HepG2 (cell line): Measurements from ENCODE around the gene CCDC86. TPM values are rescaled to one million over a fixed set of nuclear protein-coding genes. Genes with fewer than 3 reads are reported as not detected.

Experiments
- ATAC-seq: fragments of 200-7000 bp; cut with Tn5 transposase; 3 replicates; pipeline ENCODE4 v1.9.1; 2020; ENCODE audit warnings: mild to moderate bottlenecking, moderate library complexity
- BruUV-seq: library from RNA; stranded (reverse); fragments of 400-500 nt; replicated peaks from 2 replicates; lab custom pipeline; 2021; lab: Mats Ljungman, UMichigan
- CTCF ChIA-PET: fragments of 300-600 bp; formaldehyde crosslinking; extraction: SDS; loops from one replicate; lab custom pipeline; 2021; ENCODE audit warnings: low total read pairs, inconsistent platforms, low intra/inter-chr PET ratio; lab: Yijun Ruan, JAX
- POLR2A ChIA-PET: fragments of 350-600 bp; sonication (Branson Sonifier 250); formaldehyde crosslinking; loops from one replicate; lab custom pipeline; 2020; ENCODE audit warnings: antibody characterized with exemption, inconsistent platforms; lab: Yijun Ruan, JAX
- DNase-seq: peaks from one replicate; pipeline ENCODE4 v3.0.0-alpha.2; 2015; ENCODE audit warnings: low spot score
- FAIRE-seq: peaks from 3 replicates; lab custom pipeline; 2011; peaks lifted over from hg19 to GRCh38; lab: Jason Lieb, UNC
- H2AFZ ChIP-seq: one replicate; pipeline ENCODE4 v1.6.1; 2011; ENCODE audit warnings: low read length, inconsistent platforms
- H3K27ac ChIP-seq: fragments of 300-600 bp; 3 replicates; pipeline ENCODE4 v1.8.0; 2011; ENCODE audit warnings: mixed run types, mild to moderate bottlenecking, mixed read lengths, low read length, inconsistent platforms; ENCODE audit not compliant: insufficient read depth; ENCODE audit errors: extremely low read length
- H3K27me3 ChIP-seq, 2 experiments: fragments of 200-600 bp in 1 of 2; 2 replicates in 1 of 2; 3 replicates in 1 of 2; pipeline versions ENCODE4 v1.6.0 to v1.8.0; 2011; ENCODE audit warnings: low read length in 2 of 2, mild to moderate bottlenecking in 2 of 2, moderate library complexity in 2 of 2, inconsistent platforms in 1 of 2; ENCODE audit not compliant: insufficient read depth in 2 of 2, control insufficient read depth in 1 of 2
- H3K36me3 ChIP-seq, 2 experiments: fragments of 200-600 bp in 1 of 2; replicated peaks in 1 of 2; 2 replicates in 1 of 2; 3 replicates in 1 of 2; pipeline versions ENCODE4 v1.5.1 to v1.8.0; 2011; ENCODE audit warnings: low read length in 2 of 2, inconsistent platforms in 1 of 2; ENCODE audit not compliant: insufficient read depth in 2 of 2, control insufficient read depth in 1 of 2
- H3K4me1 ChIP-seq: 2 replicates; pipeline ENCODE4 v1.5.1; 2012; ENCODE audit warnings: low read length, inconsistent platforms; ENCODE audit not compliant: insufficient read depth
- H3K4me2 ChIP-seq: 2 replicates; pipeline ENCODE4 v1.6.0; 2011; ENCODE audit warnings: low read depth, low read length, inconsistent platforms
- H3K4me3 ChIP-seq, 3 experiments: fragments of 200-600 bp in 1 of 3; sonication (generic), shearing (Covaris generic) in 1 of 3; replicated peaks in 1 of 3; 2 replicates each; pipeline ENCODE4 v1.5.1; 2011 to 2016; ENCODE audit warnings: low read length in 3 of 3, inconsistent platforms in 2 of 3, low read depth in 2 of 3, mild to moderate bottlenecking in 2 of 3, control low read depth in 1 of 3, mixed read lengths in 1 of 3; ENCODE audit not compliant: insufficient read depth in 1 of 3
- H3K79me2 ChIP-seq: one replicate; pipeline ENCODE4 v1.6.1; 2011; ENCODE audit warnings: low read length, inconsistent platforms; ENCODE audit not compliant: insufficient read depth
- H3K9ac ChIP-seq: 2 replicates; pipeline ENCODE4 v1.6.0; 2011; ENCODE audit warnings: mild to moderate bottlenecking, low read depth, low read length, inconsistent platforms; ENCODE audit not compliant: insufficient read depth
- H3K9me3 ChIP-seq: 2 replicates; pipeline ENCODE4 v1.5.1; 2012; ENCODE audit warnings: mild to moderate bottlenecking, low read length
- H4K20me1 ChIP-seq: 2 replicates; pipeline ENCODE4 v1.6.0; 2011; ENCODE audit warnings: inconsistent platforms, mild to moderate bottlenecking, low read length, moderate library complexity; ENCODE audit not compliant: insufficient read depth
- STAG1 ChIP-seq: sonication (generic); formaldehyde crosslinking; IDR thresholded peaks from 2 replicates; pipeline ENCODE4 v1.4.0; 2020; ENCODE audit warnings: missing genetic modification reagents
- TBX3 ChIP-seq: fragments of 450-650 bp; IDR thresholded peaks from 2 replicates; pipeline ENCODE4 v1.6.1; 2017; ENCODE audit warnings: antibody characterized with exemption, mild to moderate bottlenecking, inconsistent platforms, borderline replicate concordance
- ZNF264 ChIP-seq: sonication (generic); formaldehyde crosslinking; IDR thresholded peaks from 2 replicates; pipeline ENCODE4 v1.4.0; 2020; ENCODE audit warnings: missing genetic modification reagents
- ZNF3 ChIP-seq: IDR thresholded peaks from 2 replicates; pipeline ENCODE4 v1.7.0; 2017; ENCODE audit warnings: inconsistent platforms
- ZNF619 ChIP-seq: sonication (generic); formaldehyde crosslinking; IDR thresholded peaks from 2 replicates; pipeline ENCODE4 v1.4.0; 2020; ENCODE audit warnings: mild to moderate bottlenecking, missing genetic modification reagents
- ZNF737 ChIP-seq: sonication (generic); formaldehyde crosslinking; IDR thresholded peaks from 2 replicates; pipeline ENCODE4 v1.5.0; 2020; ENCODE audit warnings: missing genetic modification reagents, mild to moderate bottlenecking, borderline replicate concordance
- ZSCAN30 ChIP-seq: sonication (generic); formaldehyde crosslinking; IDR thresholded peaks from 2 replicates; pipeline ENCODE4 v1.5.0; 2020; ENCODE audit warnings: mild to moderate bottlenecking, missing genetic modification reagents
- ZZZ3 ChIP-seq: sonication (generic); formaldehyde crosslinking; IDR thresholded peaks from 2 replicates; pipeline ENCODE4 v1.4.0; 2020; ENCODE audit warnings: missing genetic modification reagents, mild to moderate bottlenecking, borderline replicate concordance
- WGBS: methylation state at CpG from one replicate; pipeline ENCODE4 v1.1.6; 2017; ENCODE audit warnings: low lambda C conversion rate; 5-methylcytosine and 5-hydroxymethylcytosine counted together
- in situ Hi-C: cut with HindIII; loops from 2 replicates; pipeline ENCODE4 v1.10.0; 2017; ENCODE audit warnings: low pct_unique_long_range_greater_than_20kb; ENCODE audit not compliant: extremely low pct_ligation_motif_present
- intact Hi-C: fragments of 100-400 bp; cut with micrococcal nuclease; formaldehyde crosslinking; loops from one replicate; pipeline ENCODE4 v1.10.0; 2022; ENCODE audit not compliant: unreplicated experiment
- polyA plus RNA-seq, 8 experiments: library from polyadenylated mRNA; depleted of rRNA in 3 of 8; stranded (reverse) in 7 of 8; unstranded in 1 of 8; fragments of >200 nt; fragmentation: Illumina TruSeq in 4 of 8; extraction: Trizol in 4 of 8; gene quantifications; 2 replicates each; pipeline versions ENCODE4 v1.2.1 to v1.2.3, GENCODE V29; 2011 to 2016; ENCODE audit warnings: low read depth in 4 of 8, missing spikeins in 1 of 8, mixed read lengths in 1 of 8; ENCODE audit not compliant: insufficient read depth in 1 of 8
- total RNA-seq, 5 experiments: library from RNA; depleted of rRNA; stranded (reverse); fragments of >200 nt; fragmentation: Illumina TruSeq; extraction: Trizol; gene quantifications; 2 replicates each; pipeline ENCODE4 v1.2.3, GENCODE V29; 2016; ENCODE audit warnings: low read depth in 1 of 5
- TF ChIP-seq, protein P1 (sequence below): sonication (generic); formaldehyde crosslinking; IDR thresholded peaks from 2 replicates; pipeline ENCODE4 v1.4.0; 2020; ENCODE audit warnings: missing genetic modification reagents
- TF ChIP-seq, protein P2 (sequence below): sonication (generic); formaldehyde crosslinking; IDR thresholded peaks from 2 replicates; pipeline ENCODE4 v1.5.1; 2020; ENCODE audit warnings: mild to moderate bottlenecking, missing genetic modification reagents, moderate library complexity
- TF ChIP-seq, protein P3 (sequence below), 2 experiments: sonication (generic) in 1 of 2; formaldehyde crosslinking in 1 of 2; IDR thresholded peaks; 2 replicates each; pipeline versions ENCODE4 v1.6.1 to v1.9.0; 2014 to 2022; ENCODE audit warnings: antibody characterized with exemption in 1 of 2, borderline replicate concordance in 1 of 2, inconsistent platforms in 1 of 2, low read depth in 1 of 2, missing genetic modification reagents in 1 of 2

The CCDC86 gene
- total and polyA plus RNA-seq, 2 of the 13 experiments (the other 11 are each of a cell fraction or from before 2014, with no cell fraction given): 33.8 to 37.6 TPM

DNA sequence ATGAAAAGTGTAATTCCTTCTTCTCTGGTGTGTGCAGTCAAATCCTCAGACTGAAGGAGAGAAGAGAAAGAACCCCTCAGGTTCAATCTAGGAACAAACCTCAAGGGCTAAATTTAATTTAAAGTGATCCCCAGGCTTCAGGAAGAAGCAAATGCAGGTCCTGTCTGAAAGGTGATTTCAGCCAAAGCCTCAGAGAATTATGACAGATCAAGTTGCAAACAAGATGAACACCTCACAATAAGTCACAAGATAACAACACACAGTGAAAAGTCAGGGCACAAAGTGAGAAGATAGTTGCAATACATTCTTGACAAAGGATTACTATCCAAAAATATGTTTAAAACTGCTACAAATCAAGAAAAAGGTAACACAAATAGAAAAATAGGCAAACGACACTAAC, 37.2 kb downstream of the CCDC86 start:
- ATAC-seq: no peak
- Histone ChIP-seq H3K4me1 (peaks cover 26% of the 10 kb centered on the region), H3K79me2 (no peaks in the 10 kb centered on the region), H3K27ac (no peak overlapping the region), H3K4me3 (no peak overlapping the region), H3K9me3 (no peaks in the 10 kb centered on the region), H3K4me2 (no peak overlapping the region), H3K36me3 (peaks cover 0 to 1% of the 10 kb centered on the region in 2 experiments; a peak in 1 of 5 replicates), H3K9ac (no peak overlapping the region), H2AFZ (no peak overlapping the region), H4K20me1 (0 out of 2 replicates have a peak, but pooled peaks cover 3% of the 10 kb centered on the region), H3K27me3 (no peaks in the 10 kb centered on the region)
- ChIA-PET POLR2A (no interaction called here), CTCF (no interaction called here)
- no peak for DNase-seq
- no TSS peak for BruUV-seq
- intact Hi-C loops (no loop called here), in situ Hi-C loops (no loop called here)
- 100% methylated on average over 1 of the region's 1 CpG for WGBS
- FAIRE-seq: no peak
- TF ChIP-seq ZSCAN30 (CRISPR knock-in tag) (no peak), ZZZ3 (CRISPR knock-in tag) (no peak), ZNF264 (no peak), TBX3 (no peak), ZNF737 (no peak), ZNF619 (no peak), ZNF3 (no peak), STAG1 (CRISPR knock-in tag) (no peak)
- TF ChIP-seq, protein P1, sequence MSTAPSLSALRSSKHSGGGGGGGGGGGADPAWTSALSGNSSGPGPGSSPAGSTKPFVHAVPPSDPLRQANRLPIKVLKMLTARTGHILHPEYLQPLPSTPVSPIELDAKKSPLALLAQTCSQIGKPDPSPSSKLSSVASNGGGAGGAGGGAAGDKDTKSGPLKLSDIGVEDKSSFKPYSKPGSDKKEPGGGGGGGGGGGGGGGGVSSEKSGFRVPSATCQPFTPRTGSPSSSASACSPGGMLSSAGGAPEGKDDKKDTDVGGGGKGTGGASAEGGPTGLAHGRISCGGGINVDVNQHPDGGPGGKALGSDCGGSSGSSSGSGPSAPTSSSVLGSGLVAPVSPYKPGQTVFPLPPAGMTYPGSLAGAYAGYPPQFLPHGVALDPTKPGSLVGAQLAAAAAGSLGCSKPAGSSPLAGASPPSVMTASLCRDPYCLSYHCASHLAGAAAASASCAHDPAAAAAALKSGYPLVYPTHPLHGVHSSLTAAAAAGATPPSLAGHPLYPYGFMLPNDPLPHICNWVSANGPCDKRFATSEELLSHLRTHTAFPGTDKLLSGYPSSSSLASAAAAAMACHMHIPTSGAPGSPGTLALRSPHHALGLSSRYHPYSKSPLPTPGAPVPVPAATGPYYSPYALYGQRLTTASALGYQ (CRISPR knock-in tag): no peak
- TF ChIP-seq, protein P2, sequence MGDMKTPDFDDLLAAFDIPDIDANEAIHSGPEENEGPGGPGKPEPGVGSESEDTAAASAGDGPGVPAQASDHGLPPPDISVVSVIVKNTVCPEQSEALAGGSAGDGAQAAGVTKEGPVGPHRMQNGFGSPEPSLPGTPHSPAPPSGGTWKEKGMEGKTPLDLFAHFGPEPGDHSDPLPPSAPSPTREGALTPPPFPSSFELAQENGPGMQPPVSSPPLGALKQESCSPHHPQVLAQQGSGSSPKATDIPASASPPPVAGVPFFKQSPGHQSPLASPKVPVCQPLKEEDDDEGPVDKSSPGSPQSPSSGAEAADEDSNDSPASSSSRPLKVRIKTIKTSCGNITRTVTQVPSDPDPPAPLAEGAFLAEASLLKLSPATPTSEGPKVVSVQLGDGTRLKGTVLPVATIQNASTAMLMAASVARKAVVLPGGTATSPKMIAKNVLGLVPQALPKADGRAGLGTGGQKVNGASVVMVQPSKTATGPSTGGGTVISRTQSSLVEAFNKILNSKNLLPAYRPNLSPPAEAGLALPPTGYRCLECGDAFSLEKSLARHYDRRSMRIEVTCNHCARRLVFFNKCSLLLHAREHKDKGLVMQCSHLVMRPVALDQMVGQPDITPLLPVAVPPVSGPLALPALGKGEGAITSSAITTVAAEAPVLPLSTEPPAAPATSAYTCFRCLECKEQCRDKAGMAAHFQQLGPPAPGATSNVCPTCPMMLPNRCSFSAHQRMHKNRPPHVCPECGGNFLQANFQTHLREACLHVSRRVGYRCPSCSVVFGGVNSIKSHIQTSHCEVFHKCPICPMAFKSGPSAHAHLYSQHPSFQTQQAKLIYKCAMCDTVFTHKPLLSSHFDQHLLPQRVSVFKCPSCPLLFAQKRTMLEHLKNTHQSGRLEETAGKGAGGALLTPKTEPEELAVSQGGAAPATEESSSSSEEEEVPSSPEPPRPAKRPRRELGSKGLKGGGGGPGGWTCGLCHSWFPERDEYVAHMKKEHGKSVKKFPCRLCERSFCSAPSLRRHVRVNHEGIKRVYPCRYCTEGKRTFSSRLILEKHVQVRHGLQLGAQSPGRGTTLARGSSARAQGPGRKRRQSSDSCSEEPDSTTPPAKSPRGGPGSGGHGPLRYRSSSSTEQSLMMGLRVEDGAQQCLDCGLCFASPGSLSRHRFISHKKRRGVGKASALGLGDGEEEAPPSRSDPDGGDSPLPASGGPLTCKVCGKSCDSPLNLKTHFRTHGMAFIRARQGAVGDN: no peak
- TF ChIP-seq, protein P3, sequence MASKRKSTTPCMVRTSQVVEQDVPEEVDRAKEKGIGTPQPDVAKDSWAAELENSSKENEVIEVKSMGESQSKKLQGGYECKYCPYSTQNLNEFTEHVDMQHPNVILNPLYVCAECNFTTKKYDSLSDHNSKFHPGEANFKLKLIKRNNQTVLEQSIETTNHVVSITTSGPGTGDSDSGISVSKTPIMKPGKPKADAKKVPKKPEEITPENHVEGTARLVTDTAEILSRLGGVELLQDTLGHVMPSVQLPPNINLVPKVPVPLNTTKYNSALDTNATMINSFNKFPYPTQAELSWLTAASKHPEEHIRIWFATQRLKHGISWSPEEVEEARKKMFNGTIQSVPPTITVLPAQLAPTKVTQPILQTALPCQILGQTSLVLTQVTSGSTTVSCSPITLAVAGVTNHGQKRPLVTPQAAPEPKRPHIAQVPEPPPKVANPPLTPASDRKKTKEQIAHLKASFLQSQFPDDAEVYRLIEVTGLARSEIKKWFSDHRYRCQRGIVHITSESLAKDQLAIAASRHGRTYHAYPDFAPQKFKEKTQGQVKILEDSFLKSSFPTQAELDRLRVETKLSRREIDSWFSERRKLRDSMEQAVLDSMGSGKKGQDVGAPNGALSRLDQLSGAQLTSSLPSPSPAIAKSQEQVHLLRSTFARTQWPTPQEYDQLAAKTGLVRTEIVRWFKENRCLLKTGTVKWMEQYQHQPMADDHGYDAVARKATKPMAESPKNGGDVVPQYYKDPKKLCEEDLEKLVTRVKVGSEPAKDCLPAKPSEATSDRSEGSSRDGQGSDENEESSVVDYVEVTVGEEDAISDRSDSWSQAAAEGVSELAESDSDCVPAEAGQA (IDR thresholded peaks at IDR 0.05; ENCODE audit: low read depth): no peak
- TF ChIP-seq, protein P3 (CRISPR knock-in tag; IDR thresholded peaks at IDR 0.05; ENCODE audit: borderline replicate concordance): no peak
